Mesothelial cell of epicardium (in vitro differentiated cells): ENCODE results near the gene PTPRJ. TPM values are rescaled to one million over a fixed set of nuclear protein-coding genes. Genes with fewer than 3 reads are reported as not detected.
"Not testable (repeated sequence)": the region's sequence is repeated elsewhere in the genome, so short reads cannot be mapped to it uniquely, and the experiment has no call there.

Experiments
- DNase-seq, 2 experiments: peaks; one replicate each; pipeline ENCODE4 v3.0.0; 2021; ENCODE audit warnings: low spot score in 2 of 2; ENCODE audit not compliant: unreplicated experiment in 2 of 2
- H3K27ac Mint-ChIP-seq: 2 replicates; pipeline ENCODE4 v1.8.0; 2021; ENCODE audit warnings: mixed read lengths
- H3K27me3 Mint-ChIP-seq: 2 replicates; pipeline ENCODE4 v1.8.0; 2021; ENCODE audit warnings: low read depth, mixed read lengths
- H3K36me3 Mint-ChIP-seq: 2 replicates; pipeline ENCODE4 v1.8.0; 2021; ENCODE audit warnings: mixed read lengths
- H3K4me1 Mint-ChIP-seq: 2 replicates; pipeline ENCODE4 v1.8.0; 2021; ENCODE audit warnings: mixed read lengths
- H3K4me3 Mint-ChIP-seq: 2 replicates; pipeline ENCODE4 v1.8.0; 2021; ENCODE audit warnings: mild to moderate bottlenecking, moderate library complexity, mixed read lengths
- H3K9me3 Mint-ChIP-seq: 2 replicates; pipeline ENCODE4 v1.8.0; 2021; ENCODE audit warnings: mixed read lengths
- total RNA-seq: library from RNA; stranded (reverse); gene quantifications from 3 replicates; pipeline ENCODE4 v1.2.1, GENCODE V29; 2021
- TF ChIP-seq, protein P1 (sequence below): fragments of 200-600 bp; sonication (generic); IDR thresholded peaks from one replicate; pipeline ENCODE4 v1.5.0; 2021; ENCODE audit warnings: antibody characterized with exemption; ENCODE audit not compliant: unreplicated experiment

PTPRJ gene
- total RNA-seq, 1 donor from 2014 or later, result 26.2 TPM

DNA sequence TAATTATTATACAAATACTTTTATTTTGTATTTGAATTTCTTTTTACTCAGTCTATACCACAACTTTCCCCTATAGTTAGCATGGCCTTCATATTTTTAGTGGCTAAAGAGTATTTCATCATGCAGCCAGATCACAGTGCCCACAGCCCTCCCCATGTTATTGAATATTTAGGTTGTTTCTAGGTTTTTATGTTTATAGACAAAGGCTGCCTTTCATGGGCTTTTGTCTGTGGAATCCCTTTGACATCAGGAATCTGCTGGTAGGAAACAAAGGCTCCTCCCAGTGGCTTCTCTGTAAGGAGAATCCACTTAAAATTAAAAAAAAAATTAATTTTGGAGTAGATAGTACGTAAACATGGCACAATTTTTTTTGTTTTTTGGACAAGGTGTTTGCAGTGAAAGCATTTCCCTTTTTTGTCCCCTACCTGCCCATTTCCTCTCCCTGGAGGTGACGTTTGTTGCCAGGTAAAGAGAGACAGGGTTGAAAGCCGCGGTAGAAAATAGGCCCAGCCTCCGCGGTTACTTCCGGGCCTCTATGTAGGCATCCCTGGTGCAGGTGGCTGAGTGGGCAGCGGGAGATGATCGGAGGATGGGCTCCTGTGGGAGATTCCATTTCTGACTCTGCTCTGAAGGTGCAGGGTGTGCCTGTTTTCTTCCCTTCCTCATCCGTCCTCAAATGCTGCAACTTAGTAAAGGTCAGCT, 154.0 kb downstream of the PTPRJ start:
- H3K27ac Mint-ChIP-seq, result no peak overlapping the region
- peaks cover 29% of the 10 kb centered on the region for H3K36me3 Mint-ChIP-seq
- H3K4me3 Mint-ChIP-seq, result no peak overlapping the region
- H3K4me1 Mint-ChIP-seq, result no peaks in the 10 kb centered on the region
- TF ChIP-seq, protein P1, sequence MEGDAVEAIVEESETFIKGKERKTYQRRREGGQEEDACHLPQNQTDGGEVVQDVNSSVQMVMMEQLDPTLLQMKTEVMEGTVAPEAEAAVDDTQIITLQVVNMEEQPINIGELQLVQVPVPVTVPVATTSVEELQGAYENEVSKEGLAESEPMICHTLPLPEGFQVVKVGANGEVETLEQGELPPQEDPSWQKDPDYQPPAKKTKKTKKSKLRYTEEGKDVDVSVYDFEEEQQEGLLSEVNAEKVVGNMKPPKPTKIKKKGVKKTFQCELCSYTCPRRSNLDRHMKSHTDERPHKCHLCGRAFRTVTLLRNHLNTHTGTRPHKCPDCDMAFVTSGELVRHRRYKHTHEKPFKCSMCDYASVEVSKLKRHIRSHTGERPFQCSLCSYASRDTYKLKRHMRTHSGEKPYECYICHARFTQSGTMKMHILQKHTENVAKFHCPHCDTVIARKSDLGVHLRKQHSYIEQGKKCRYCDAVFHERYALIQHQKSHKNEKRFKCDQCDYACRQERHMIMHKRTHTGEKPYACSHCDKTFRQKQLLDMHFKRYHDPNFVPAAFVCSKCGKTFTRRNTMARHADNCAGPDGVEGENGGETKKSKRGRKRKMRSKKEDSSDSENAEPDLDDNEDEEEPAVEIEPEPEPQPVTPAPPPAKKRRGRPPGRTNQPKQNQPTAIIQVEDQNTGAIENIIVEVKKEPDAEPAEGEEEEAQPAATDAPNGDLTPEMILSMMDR, result no peak
- no peaks in the 10 kb centered on the region for H3K9me3 Mint-ChIP-seq
- DNase-seq, result no peak
- no peaks in the 10 kb centered on the region for H3K27me3 Mint-ChIP-seq

DNA sequence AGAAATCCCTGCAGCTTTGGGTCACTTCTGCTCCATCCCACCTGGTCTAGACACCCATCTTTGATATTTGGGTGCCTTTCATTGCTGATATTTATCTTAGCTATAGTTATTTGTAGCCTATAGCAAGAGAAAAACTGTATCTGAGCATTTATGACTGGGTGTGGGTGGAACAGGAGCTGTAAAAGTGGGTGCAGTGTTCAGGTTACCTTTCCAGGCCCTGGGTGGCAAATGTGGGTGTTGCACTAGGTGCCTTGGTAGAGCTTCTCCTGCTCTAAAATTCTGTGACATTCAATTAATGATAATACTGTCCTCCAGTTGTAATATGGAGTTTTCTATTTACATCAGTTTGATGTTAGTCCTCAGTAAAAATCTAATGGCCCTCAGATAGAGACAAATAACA, 157.9 kb downstream of the PTPRJ start:
- Mint-ChIP-seq H3K4me1 (no peaks in the 10 kb centered on the region), H3K36me3 (peaks cover 40% of the 10 kb centered on the region), H3K9me3 (no peaks in the 10 kb centered on the region), H3K27me3 (no peaks in the 10 kb centered on the region), H3K4me3 (no peak overlapping the region), H3K27ac (no peak overlapping the region)
- DNase-seq, result no peak
- TF ChIP-seq, protein P1, result no peak

DNA sequence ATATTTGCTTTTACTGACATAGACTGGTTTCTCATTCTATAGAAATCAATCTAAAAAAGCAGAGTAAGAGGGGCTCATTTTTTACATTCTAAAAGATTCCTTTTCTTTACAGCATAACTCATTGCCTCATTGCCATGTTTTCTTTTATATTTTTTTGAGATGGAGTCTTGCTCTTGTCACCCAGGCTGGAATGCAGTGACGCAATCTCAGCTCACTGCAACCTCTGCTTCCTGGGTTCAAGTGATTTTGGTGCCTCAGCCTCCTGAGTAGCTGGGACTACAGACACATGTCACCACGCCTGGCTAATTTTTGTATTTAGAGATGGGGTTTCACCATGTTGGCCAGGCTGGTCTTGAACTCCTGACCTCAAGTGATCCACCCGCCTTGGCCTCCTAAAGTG, 159.5 kb downstream of the PTPRJ start:
- not testable (repeated sequence) for H3K9me3 Mint-ChIP-seq, DNase-seq, H3K4me3 Mint-ChIP-seq, H3K4me1 Mint-ChIP-seq, H3K27ac Mint-ChIP-seq, H3K27me3 Mint-ChIP-seq
- H3K36me3 Mint-ChIP-seq, result peaks cover 48% of the 10 kb centered on the region

DNA sequence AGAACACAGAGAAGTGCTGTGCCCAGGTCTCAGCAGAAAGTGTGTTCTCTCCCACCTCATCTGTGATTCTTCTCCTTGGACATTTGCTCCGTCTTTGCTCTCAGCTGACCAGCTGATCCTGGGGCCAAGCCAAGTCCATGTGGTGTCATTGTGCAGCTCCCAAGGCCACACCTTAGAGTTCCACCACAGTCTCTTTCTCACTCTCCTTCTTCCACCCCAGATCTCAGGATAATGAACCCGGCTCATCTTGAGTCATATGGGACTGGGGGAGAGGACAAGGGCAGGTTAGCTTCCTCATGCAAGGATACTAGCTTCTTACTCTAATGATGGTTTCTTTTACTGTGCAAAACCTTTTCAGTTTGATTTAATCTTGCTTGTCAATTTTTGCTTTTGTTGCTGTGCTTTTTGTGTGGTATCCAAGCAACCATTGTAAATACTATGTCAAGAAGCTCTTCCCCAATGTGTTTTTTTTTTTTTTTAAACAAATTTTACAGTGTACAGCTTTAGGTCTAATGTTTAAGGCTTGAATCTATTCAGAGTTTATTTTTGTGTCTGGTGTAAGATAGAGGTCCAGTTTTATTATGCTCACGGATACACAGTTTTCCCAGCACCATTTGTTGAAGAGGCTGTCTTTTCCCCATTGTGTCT, 161.2 kb downstream of the PTPRJ start:
- no peaks in the 10 kb centered on the region for H3K4me1 Mint-ChIP-seq
- no peaks in the 10 kb centered on the region for H3K9me3 Mint-ChIP-seq
- TF ChIP-seq, protein P1, result no peak
- H3K4me3 Mint-ChIP-seq, result no peak overlapping the region
- no peaks in the 10 kb centered on the region for H3K27me3 Mint-ChIP-seq
- DNase-seq, result no peak
- H3K36me3 Mint-ChIP-seq, result peaks cover 48% of the 10 kb centered on the region
- H3K27ac Mint-ChIP-seq, result no peak overlapping the region

DNA sequence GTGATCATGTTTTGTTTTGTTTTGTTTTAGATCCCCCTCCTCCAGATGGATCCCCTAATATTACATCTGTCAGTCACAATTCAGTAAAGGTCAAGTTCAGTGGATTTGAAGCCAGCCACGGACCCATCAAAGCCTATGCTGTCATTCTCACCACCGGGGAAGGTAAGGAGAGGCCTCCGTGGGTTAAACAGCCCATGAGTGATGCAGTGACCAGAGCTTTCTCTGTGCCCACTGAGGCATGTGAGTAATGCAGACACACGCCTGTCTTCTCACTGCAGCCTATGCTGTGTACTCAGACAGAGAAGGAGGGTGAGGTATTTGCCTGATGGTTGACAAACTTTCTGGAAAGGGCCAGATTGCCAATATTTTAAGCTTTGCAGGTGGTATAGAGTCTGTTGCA, 162.5 kb downstream of the PTPRJ start:
- Mint-ChIP-seq H3K27me3 (no peaks in the 10 kb centered on the region), H3K27ac (no peak overlapping the region), H3K9me3 (no peaks in the 10 kb centered on the region), H3K4me3 (no peak overlapping the region), H3K36me3 (peaks cover 52% of the 10 kb centered on the region), H3K4me1 (no peaks in the 10 kb centered on the region)
- DNase-seq, result no peak
- TF ChIP-seq, protein P1, result no peak

DNA sequence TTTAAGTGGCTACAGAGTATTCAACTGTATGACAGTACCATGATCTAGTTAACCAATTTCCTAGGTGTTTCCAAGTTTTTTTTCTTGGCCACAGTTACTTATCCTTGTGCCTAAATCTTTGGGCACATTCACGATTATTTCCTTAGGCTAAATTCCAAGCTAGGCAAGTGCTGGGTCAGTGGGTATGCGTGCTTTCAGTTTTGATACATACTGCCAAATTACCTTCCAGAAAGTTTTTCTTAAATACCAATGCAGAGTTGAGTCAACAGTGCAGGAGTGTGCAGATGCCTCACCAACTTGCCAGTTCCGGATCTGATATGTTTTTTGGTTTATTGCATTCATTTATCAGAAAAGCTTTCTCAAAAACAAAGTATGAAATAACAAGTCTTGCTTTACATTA, 168.4 kb downstream of the PTPRJ start:
- Mint-ChIP-seq H3K4me1 (no peaks in the 10 kb centered on the region), H3K27ac (no peak overlapping the region), H3K4me3 (no peak overlapping the region), H3K9me3 (peaks cover 11% of the 10 kb centered on the region), H3K27me3 (no peaks in the 10 kb centered on the region), H3K36me3 (peaks cover 47% of the 10 kb centered on the region)
- no peak for DNase-seq
- TF ChIP-seq, protein P1, result no peak
